GM12878 (cell line): ENCODE data around the gene GGT6. TPM values are rescaled to one million over a fixed set of nuclear protein-coding genes. Genes with fewer than 3 reads are reported as not detected.

Source experiments
- ATAC-seq: fragments of 200-7000 bp; cut with Tn5 transposase; 3 replicates; pipeline ENCODE4 v1.9.1; 2020; ENCODE audit warnings: mild to moderate bottlenecking, moderate library complexity
- BruUV-seq: library from RNA; stranded (reverse); fragments of 400-500 nt; replicated peaks from 2 replicates; lab custom pipeline; 2021; lab: Mats Ljungman, UMichigan
- CTCF ChIA-PET: fragments of 300-600 bp; sonication (Branson Sonifier 250); formaldehyde crosslinking; extraction: SDS; loops from one replicate; lab custom pipeline; 2021; ENCODE audit warnings: inconsistent platforms; lab: Yijun Ruan, JAX
- POLR2A ChIA-PET: fragments of 350-600 bp; formaldehyde crosslinking; extraction: SDS; loops from one replicate; lab custom pipeline; 2021; ENCODE audit warnings: inconsistent platforms; lab: Charles Lee
- RAD21 ChIA-PET: fragments of 300-600 bp; sonication (Branson Sonifier 250); formaldehyde crosslinking; loops from one replicate; lab custom pipeline; 2023; ENCODE audit warnings: antibody characterized with exemption; ENCODE audit not compliant: unreplicated experiment; lab: Charles Lee
- SMC1A ChIA-PET: fragments of 300-600 bp; sonication (Branson Sonifier 250); formaldehyde crosslinking; loops from one replicate; lab custom pipeline; 2023; ENCODE audit not compliant: unreplicated experiment, uncharacterized antibody; lab: Charles Lee
- DNase-seq: peaks from one replicate; pipeline ENCODE4 v3.0.0-alpha.2; 2011; ENCODE audit warnings: low read depth, low spot score
- FAIRE-seq: peaks from 3 replicates; lab custom pipeline; 2011; peaks lifted over from hg19 to GRCh38; lab: Jason Lieb, UNC
- H2AFZ ChIP-seq: 2 replicates; pipeline ENCODE4 v1.6.0; 2011; ENCODE audit warnings: low read depth, low read length, control low read depth; ENCODE audit not compliant: control insufficient read depth
- H3K27ac ChIP-seq: 2 replicates; pipeline ENCODE4 v1.5.1; 2011; ENCODE audit warnings: control low read depth; ENCODE audit not compliant: control insufficient read depth, insufficient read depth
- H3K27me3 ChIP-seq, 2 experiments: replicated peaks in 1 of 2; 2 replicates each; pipeline versions ENCODE4 v1.6.0 to v1.6.1; 2011; ENCODE audit warnings: low read length in 1 of 2; ENCODE audit not compliant: control insufficient read depth in 2 of 2, insufficient read depth in 2 of 2
- H3K36me3 ChIP-seq, 2 experiments: 2 replicates each; pipeline ENCODE4 v1.5.1; 2011; ENCODE audit warnings: low read length in 1 of 2; ENCODE audit not compliant: control insufficient read depth in 2 of 2, insufficient read depth in 2 of 2
- H3K4me1 ChIP-seq: 2 replicates; pipeline ENCODE4 v1.6.1; 2011; ENCODE audit warnings: mild to moderate bottlenecking, low read length, moderate library complexity, mixed read lengths; ENCODE audit not compliant: control insufficient read depth, insufficient read depth
- H3K4me2 ChIP-seq: 2 replicates; pipeline ENCODE4 v1.6.0; 2011; ENCODE audit warnings: control low read depth; ENCODE audit not compliant: control insufficient read depth, insufficient read depth
- H3K4me3 ChIP-seq: fragments of 200-600 bp; sonication (generic); 2 replicates; pipeline ENCODE4 v1.5.1; 2016
- H3K79me2 ChIP-seq: 2 replicates; pipeline ENCODE4 v1.6.0; 2011; ENCODE audit warnings: low read length; ENCODE audit not compliant: control insufficient read depth, insufficient read depth
- H3K9ac ChIP-seq: 2 replicates; pipeline ENCODE4 v1.8.0; 2011; ENCODE audit warnings: low read length, control low read depth, mixed read lengths; ENCODE audit not compliant: control insufficient read depth, insufficient read depth
- H3K9me3 ChIP-seq: replicated peaks from 3 replicates; pipeline ENCODE4 v1.5.1; 2011; ENCODE audit warnings: mild to moderate bottlenecking, low read length; ENCODE audit not compliant: control insufficient read depth, insufficient read depth
- H4K20me1 ChIP-seq: 2 replicates; pipeline ENCODE4 v1.6.0; 2011; ENCODE audit not compliant: control insufficient read depth, insufficient read depth
- ATF3 ChIP-seq: IDR thresholded peaks from 2 replicates; pipeline ENCODE4 v1.6.1; 2011; ENCODE audit warnings: low read depth, mild to moderate bottlenecking, low read length, moderate library complexity, borderline replicate concordance; ENCODE audit errors: extremely low read depth
- KDM1A ChIP-seq: fragments of 200-600 bp; sonication (generic); IDR thresholded peaks from 2 replicates; pipeline ENCODE4 v1.6.1; 2016; ENCODE audit warnings: borderline replicate concordance
- MEF2A ChIP-seq: IDR thresholded peaks from 2 replicates; pipeline ENCODE4 v1.6.1; 2011; ENCODE audit warnings: low read depth, mild to moderate bottlenecking, low read length, moderate library complexity; ENCODE audit not compliant: insufficient read depth
- MEF2B ChIP-seq: fragments of 450-650 bp; IDR thresholded peaks from 2 replicates; pipeline ENCODE4 v1.6.1; 2018; ENCODE audit warnings: mild to moderate bottlenecking, moderate library complexity; ENCODE audit not compliant: partially characterized antibody, poor library complexity, severe bottlenecking
- MTA3 ChIP-seq: IDR thresholded peaks from 2 replicates; pipeline ENCODE4 v1.6.1; 2012; ENCODE audit warnings: low read length, inconsistent platforms, borderline replicate concordance
- NFXL1 ChIP-seq: fragments of 450-650 bp; IDR thresholded peaks from 2 replicates; pipeline ENCODE4 v1.6.1; 2017; ENCODE audit warnings: antibody characterized with exemption, mild to moderate bottlenecking, borderline replicate concordance
- NFYA ChIP-seq: IDR thresholded peaks from 2 replicates; pipeline ENCODE4 v1.6.1; 2011; ENCODE audit warnings: low read depth, mild to moderate bottlenecking, low read length, improper control_type of control experiment, borderline replicate concordance
- PML ChIP-seq: IDR thresholded peaks from 2 replicates; pipeline ENCODE4 v1.6.1; 2012; ENCODE audit warnings: low read length, inconsistent platforms
- RAD21 ChIP-seq: IDR thresholded peaks from 2 replicates; pipeline ENCODE4 v1.6.1; 2011; ENCODE audit warnings: mild to moderate bottlenecking, low read depth, low read length, moderate library complexity; ENCODE audit not compliant: insufficient read depth
- RB1 ChIP-seq: fragments of 450-650 bp; formaldehyde crosslinking; IDR thresholded peaks from 2 replicates; pipeline ENCODE4 v1.6.1; 2017; ENCODE audit warnings: mild to moderate bottlenecking, borderline replicate concordance
- RUNX3 ChIP-seq: IDR thresholded peaks from 2 replicates; pipeline ENCODE4 v1.6.1; 2012; ENCODE audit warnings: low read length, inconsistent platforms
- ZBTB40 ChIP-seq: fragments of 450-650 bp; IDR thresholded peaks from 2 replicates; pipeline ENCODE4 v1.6.1; 2016; ENCODE audit warnings: mild to moderate bottlenecking, moderate library complexity, borderline replicate concordance
- ZNF274 ChIP-seq: IDR thresholded peaks from one replicate; pipeline ENCODE4 v1.8.0; 2011; ENCODE audit not compliant: insufficient read length, insufficient read depth
- WGBS: methylation state at CpG from one replicate; pipeline ENCODE4 v1.1.6; 2016; ENCODE audit warnings: low lambda C conversion rate; ENCODE audit not compliant: insufficient replicate concordance, insufficient coverage; ENCODE audit errors: missing lambda C conversion rate; 5-methylcytosine and 5-hydroxymethylcytosine counted together
- in situ Hi-C: fragments of 300-500 bp; cut with MboI; formaldehyde crosslinking; loops from 9 replicates; pipeline ENCODE4 v1.14.3; 2018; ENCODE audit warnings: mixed read lengths
- intact Hi-C: fragments of 100-400 bp; cut with micrococcal nuclease; formaldehyde crosslinking; loops from one replicate; pipeline ENCODE4 v1.14.2; 2022; ENCODE audit not compliant: unreplicated experiment
- polyA plus RNA-seq, 11 experiments: library from polyadenylated mRNA; depleted of rRNA in 4 of 11; unstranded in 6 of 11; stranded (reverse) in 5 of 11; fragments of >200 nt; fragmentation: Nextera tagmentation in 4 of 11; fragmentation: Illumina TruSeq in 1 of 11; extraction: Ambion mirVana in 4 of 11; extraction: Trizol in 1 of 11; gene quantifications; 1 replicate in 1 of 11; 2 replicates in 10 of 11; pipeline versions ENCODE4 v1.2.1 to v1.2.3, GENCODE V29; 2011 to 2016; ENCODE audit warnings: inconsistent platforms in 2 of 11, missing spikeins in 2 of 11, low read depth in 1 of 11
- total RNA-seq, 4 experiments: library from RNA; depleted of rRNA in 3 of 4; stranded (reverse); fragments of >200 nt in 3 of 4; fragmentation: Illumina TruSeq in 1 of 4; extraction: Trizol in 1 of 4; gene quantifications; 2 replicates each; pipeline versions ENCODE4 v1.2.1 to v1.2.3, GENCODE V29; 2013 to 2021

Gene GGT6
- total and polyA plus RNA-seq, 10 of the 15 experiments (the other 5 are each of a cell fraction or from before 2014, with no cell fraction given): 0.01 to 0.26 (median 0.13) TPM; not detected in 5

- no TSS peak for BruUV-seq
- ATAC-seq: no peak
Observed at GRCh38 chr17:4540687-4541327, 19.6 kb downstream of the GGT6 start.

More at GRCh38 chr17:4540687-4541327, 19.6 kb downstream of the GGT6 start:
- Histone ChIP-seq H3K9me3 (no peaks in the 10 kb centered on the region), H4K20me1 (no peaks in the 10 kb centered on the region), H2AFZ (no peak overlapping the region), H3K4me1 (no peaks in the 10 kb centered on the region), H3K9ac (no peak overlapping the region), H3K27ac (no peak overlapping the region), H3K4me3 (no peak overlapping the region), H3K4me2 (no peak overlapping the region), H3K36me3 (peaks cover 0 to 49% of the 10 kb centered on the region in 2 experiments; a peak in 3 of 4 replicates), H3K79me2 (no peaks in the 10 kb centered on the region), H3K27me3 (no peaks in the 10 kb centered on the region)
- in situ Hi-C loops (no loop called here), intact Hi-C loops (no loop called here)
- RAD21 ChIA-PET: no interaction called here
- POLR2A ChIA-PET: no interaction called here
- TF ChIP-seq NFXL1: no peak
- TF ChIP-seq MEF2A: no peak
- no peak for TF ChIP-seq RB1
- no peak for TF ChIP-seq MTA3
- no peak for TF ChIP-seq RUNX3
- TF ChIP-seq ZBTB40: no peak
- TF ChIP-seq KDM1A: no peak
- TF ChIP-seq PML: no peak
- TF ChIP-seq NFYA: no peak
- TF ChIP-seq RAD21: no peak
- TF ChIP-seq ATF3: no peak
- TF ChIP-seq ZNF274: no peak
- TF ChIP-seq MEF2B: no peak
- no peak for DNase-seq
- CTCF ChIA-PET: no interaction called here
- FAIRE-seq: no peak
- SMC1A ChIA-PET: no interaction called here
- WGBS: 95% methylated on average over 14 of the region's 15 CpGs
